ENCODE results near the gene CRIP2.

CRIP2 gene

DNA sequence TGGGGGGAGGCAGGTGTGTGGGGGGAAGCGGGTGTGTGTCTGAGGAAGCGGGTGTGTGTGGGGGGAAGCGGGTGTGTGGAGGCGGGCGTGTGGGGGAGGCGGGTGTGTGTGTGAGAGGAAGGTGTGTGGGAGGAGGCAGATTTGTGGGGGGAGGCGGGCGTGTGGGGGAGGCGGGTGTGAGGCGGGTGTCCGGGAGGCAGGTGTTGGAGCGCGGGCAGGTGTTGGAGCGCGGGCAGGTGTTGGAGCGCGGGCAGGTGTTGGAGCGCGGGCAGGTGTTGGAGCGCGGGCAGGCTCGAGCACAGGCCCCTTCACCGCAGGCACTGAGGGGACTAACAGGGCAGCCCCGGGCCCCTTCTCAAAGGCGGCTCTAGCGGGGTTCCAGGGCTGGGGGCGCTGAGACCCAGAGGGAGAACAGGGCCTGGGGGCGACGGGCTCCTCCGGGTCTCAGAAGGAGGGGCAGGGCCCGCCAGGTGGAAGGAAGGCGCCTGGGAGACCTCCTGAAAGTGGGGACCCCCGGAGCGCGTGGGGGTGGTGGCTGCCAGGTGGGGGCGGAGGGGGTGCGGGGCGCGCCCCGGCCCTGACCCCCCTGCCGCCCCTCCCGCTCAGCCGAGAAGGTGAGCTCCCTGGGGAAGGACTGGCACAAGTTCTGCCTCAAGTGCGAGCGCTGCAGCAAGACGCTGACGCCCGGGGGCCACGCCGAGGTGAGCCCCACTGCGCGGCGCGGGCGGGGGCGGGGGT is 3.2 kb downstream of the CRIP2 start:
- peak in 4 of 5 experiments; percentile 44 to 80 (median 63) for DNase-seq

DNA sequence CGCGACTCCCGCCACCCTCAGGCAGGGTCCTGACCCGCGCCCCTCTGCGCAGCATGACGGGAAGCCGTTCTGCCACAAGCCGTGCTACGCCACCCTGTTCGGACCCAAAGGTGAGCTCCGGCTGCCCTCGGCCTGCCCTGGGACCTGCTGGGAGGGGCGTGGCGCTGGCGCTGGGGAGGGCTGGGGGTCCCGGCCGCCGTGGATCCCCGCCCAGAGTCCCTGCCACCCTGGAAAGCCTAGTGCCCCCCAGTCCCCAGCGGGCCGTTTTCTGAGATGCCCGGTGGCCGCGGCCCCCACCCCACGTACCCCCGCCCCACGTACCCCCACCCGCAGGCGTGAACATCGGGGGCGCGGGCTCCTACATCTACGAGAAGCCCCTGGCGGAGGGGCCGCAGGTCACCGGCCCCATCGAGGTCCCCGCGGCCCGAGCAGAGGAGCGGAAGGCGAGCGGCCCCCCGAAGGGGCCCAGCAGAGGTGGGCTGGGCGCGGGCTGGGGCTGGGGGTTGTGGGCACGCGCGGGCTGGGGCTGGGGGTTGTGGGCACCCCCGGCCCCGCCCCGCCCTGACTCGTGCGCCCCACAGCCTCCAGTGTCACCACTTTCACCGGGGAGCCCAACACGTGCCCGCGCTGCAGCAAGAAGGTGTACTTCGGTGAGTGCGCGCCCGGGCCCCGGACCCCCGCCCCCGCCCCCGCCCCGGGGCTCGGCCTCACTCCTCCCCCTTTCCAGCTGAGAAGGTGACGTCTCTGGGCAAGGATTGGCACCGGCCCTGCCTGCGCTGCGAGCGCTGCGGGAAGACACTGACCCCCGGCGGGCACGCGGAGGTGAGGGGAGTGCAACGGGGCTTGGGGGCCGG is 4.0 kb downstream of the CRIP2 start:
- DNase-seq = peak in 1 of 5 experiments; percentile 59

GRCh38 chr14:105479431-105480158 is 5.0 kb downstream of the CRIP2 start:
- DNase-seq = no peak

- no peak for DNase-seq
Measured at GRCh38 chr14:105480199-105480746, 5.7 kb downstream of the CRIP2 start.

GRCh38 chr14:105480807-105481801 is 6.5 kb downstream of the CRIP2 start:
- peak; percentile 80 to 88 (median 84) for DNase-seq

DNA sequence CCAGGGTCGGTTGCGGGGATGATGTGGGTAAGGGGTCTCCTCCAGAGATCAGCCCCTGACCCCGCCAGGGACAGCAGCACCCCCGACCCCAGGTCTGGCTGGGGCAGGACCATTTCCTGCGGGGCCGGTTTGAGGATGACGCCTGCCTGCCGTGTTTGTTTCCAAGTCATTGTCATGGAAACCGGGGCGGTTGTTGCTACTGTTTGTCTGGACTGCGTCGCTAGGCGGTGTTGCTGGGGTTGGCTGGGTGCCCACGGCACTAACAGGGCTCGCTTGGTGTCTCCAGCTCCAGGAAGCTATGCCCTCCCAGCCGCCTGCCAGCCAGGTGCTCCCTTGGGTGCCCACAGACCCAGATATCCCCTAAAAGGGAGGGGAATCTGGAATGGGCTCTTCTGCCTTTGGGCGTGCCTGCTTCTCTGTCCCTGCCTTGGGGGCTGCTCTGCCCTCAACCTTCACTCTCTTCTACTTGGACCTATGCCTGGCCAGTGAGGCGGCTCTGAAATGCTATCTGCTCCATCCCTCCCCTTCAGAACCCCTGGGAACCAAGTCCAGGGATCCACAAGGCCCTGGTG is 7.4 kb downstream of the CRIP2 start:
- peak; percentile 83 to 98 (median 95) for DNase-seq

DNA sequence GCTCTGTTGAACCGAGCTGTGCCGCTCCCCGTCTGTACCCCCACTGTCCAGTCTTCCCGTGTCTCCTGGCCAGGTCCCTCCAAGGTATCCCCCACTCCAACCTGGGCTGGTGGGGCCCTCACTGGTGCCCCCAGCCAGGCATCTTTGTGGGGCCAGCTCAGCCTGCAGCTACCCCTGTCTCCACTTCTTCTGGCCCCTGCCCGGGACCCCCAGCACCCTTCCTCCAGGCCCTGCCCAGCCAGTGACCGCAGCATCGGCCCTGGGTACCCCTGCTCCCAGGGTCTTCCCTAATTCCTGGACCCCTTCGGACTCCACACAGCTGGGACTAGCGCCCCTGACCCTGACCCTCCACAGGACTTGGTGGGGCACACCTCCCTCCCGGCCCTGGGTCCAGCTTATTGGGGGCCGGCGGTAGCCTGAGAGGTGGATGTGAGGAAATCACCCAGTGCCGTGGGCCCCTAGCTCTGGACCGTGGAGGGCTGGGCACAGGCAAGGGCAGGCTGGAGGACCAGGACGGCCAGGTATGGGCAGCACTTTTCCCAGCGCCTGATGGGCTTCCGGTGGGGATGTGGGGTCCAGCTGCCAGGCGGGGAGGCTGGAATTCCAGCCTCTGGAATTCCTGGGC is 8.0 kb downstream of the CRIP2 start:
- DNase-seq = no peak

DNA sequence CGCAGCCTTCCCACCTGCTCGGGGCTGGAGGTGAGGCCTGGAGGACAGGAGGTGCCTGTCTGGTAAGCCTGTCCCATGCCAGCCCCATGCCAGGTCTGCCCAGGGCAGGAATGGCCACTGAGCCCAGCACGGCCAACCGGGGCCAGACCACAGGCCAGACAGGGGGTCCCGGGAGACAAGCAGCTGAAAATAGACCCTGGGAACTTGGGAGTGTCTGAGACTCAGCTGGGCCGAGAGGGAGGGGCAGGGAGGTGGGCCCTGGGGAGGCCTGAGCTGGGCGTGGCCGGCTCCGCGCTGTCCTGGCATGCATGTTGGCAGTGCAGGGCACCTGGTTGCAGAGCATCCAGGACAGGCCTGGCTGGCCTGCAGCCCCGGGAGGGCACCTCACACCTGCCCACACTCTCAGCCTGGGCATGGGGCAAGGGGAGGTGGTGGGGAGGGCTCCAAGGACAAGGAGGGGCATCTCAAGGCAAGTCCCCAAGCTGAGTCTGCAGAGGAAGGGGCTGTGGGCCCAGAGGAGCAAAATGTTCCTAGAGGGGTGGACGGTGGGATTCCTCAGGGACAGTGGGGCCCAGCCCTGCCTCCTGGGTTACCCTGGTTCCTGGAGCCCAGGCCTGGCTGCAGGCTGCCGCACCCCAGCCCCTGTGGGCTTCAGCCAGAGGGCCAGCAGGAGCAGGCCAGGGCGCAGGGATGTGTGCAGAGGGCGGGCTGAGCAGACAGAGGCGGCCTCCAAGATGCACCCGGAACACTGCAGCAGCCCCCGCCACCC is 8.9 kb downstream of the CRIP2 start:
- no peak for DNase-seq

GRCh38 chr14:105484069-105484996 is 9.7 kb downstream of the CRIP2 start:
- peak in 3 of 5 experiments; percentile 19 to 53 (median 41) for DNase-seq

DNA sequence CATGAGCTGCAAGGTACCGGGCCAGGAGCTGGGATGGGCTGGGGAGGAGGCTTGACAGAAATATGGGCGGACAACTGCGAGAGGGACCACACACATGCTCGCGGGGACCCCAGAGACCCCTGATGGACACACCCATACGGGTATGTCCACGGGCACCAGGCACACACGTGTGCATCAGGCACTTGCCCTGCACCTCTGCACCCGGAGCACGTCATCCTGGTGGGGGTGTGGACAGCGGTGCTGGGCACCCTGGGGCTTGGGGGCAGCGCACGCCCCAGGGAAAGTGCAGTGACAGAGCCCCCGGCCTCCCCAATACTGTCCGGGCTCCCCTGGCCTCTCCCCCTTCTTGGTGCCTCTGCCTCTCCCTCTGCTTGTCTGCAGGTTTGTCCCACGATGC is 10.4 kb downstream of the CRIP2 start:
- DNase-seq = no peak

GRCh38 chr14:105485739-105486162 is 11.1 kb downstream of the CRIP2 start:
- peak; percentile 41 to 83 (median 66) for DNase-seq

- no peak for DNase-seq
Measured at GRCh38 chr14:105486163-105486973, 11.7 kb downstream of the CRIP2 start, which contains the start of gene CRIP1. Gene CRIP1, plus strand, starts transcription at chr14:105486886. Its CDS starts 374 bp downstream, at chr14:105487260.

DNA sequence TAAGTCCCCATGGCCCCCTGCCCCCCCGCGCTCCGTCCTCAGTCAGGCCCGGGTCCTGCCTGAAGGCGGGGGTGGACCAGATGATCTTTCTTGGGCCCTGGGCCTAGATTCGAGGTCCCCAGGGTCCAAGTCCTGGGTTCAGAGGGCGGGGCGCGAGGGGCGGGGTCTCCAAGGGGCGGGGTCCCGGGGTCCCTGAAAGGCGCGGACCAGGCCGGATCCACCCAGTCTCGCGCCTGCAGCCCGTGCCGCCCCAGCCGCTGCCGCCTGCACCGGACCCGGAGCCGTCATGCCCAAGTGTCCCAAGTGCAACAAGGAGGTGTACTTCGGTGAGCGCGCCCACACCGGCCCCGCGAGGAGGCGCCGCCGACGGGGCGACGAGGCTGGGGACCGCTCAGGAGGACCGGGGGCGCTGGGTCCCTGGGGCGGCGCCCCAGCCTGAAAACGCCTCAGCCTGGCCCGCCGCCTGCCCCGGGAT is 12.4 kb downstream of the CRIP2 start:
- peak; percentile 28 to 68 (median 55) for DNase-seq

- peak; percentile 17 to 85 (median 72) for DNase-seq
Measured at GRCh38 chr14:105487449-105487985, 12.9 kb downstream of the CRIP2 start.

DNA sequence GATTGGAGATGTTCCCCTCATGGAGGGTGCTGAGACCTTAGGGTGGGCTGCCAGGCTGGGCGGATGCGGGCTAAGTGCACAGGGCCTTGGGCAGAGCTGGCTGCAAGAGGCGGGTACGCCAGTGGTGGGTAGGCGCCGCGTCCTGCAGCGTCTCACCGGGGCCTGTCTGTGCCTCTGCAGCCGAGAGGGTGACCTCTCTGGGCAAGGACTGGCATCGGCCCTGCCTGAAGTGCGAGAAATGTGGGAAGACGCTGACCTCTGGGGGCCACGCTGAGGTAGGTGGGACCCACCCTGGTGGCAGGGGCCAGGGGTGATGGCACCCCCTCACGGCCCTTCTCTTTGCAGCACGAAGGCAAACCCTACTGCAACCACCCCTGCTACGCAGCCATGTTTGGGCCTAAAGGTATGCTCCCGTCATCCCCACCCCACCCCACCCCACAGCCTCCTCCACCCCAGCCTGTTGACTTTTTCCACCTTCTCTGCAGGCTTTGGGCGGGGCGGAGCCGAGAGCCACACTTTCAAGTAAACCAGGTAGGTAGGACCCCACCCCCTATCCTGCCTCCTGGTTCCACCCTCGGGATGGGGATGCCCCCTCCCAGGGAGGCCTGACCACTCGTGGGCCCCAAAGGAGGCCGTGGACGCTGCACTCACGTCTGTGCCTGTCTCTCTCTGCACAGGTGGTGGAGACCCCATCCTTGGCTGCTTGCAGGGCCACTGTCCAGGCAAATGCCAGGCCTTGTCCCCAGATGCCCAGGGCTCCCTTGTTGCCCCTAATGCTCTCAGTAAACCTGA is 13.6 kb downstream of the CRIP2 start:
- DNase-seq = peak in 1 of 5 experiments; percentile 62
